ENCODE data around the gene DDI1.
"Not testable (repeated sequence)": the region's sequence is repeated elsewhere in the genome, so short reads cannot be mapped to it uniquely, and the experiment has no call there.

DNA sequence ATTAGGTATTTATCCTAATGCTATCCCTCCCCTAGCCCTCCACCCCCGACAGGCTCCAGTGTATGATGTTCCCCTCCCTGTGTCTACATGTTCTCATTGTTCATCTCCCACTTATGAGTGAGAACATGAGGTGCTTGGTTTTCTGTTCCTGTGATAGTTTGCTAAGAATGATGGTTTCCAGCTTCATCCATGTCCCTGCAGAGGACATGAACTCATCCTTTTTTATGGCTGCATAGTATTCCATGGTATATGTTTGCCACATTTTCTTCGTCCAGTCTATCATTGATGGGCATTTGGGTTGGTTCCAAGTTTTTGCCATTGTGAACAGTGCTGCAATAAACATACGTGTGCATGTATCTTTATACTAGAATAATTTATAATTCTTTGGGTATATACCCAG, 10.4 kb downstream of the DDI1 start:
- TF ChIP-seq, protein P1, sequence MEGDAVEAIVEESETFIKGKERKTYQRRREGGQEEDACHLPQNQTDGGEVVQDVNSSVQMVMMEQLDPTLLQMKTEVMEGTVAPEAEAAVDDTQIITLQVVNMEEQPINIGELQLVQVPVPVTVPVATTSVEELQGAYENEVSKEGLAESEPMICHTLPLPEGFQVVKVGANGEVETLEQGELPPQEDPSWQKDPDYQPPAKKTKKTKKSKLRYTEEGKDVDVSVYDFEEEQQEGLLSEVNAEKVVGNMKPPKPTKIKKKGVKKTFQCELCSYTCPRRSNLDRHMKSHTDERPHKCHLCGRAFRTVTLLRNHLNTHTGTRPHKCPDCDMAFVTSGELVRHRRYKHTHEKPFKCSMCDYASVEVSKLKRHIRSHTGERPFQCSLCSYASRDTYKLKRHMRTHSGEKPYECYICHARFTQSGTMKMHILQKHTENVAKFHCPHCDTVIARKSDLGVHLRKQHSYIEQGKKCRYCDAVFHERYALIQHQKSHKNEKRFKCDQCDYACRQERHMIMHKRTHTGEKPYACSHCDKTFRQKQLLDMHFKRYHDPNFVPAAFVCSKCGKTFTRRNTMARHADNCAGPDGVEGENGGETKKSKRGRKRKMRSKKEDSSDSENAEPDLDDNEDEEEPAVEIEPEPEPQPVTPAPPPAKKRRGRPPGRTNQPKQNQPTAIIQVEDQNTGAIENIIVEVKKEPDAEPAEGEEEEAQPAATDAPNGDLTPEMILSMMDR (IDR thresholded peaks at IDR 0.05): not testable (repeated sequence)
- TF ChIP-seq POLR2A (IDR thresholded peaks at IDR 0.05): not testable (repeated sequence)

All from gastroesophageal sphincter (tissue), 3 donors.